IMR-90 (cell line): ENCODE measurements around the gene MSH5. TPM values are rescaled to one million over a fixed set of nuclear protein-coding genes. Genes with fewer than 3 reads are reported as not detected.

ENCODE experiments used
- ATAC-seq: fragments of 200-7000 bp; cut with Tn5 transposase; 2 replicates; pipeline ENCODE4 v1.9.1; 2020; ENCODE audit warnings: low read depth, mild to moderate bottlenecking, moderate library complexity
- BruUV-seq: library from RNA; stranded (reverse); fragments of 400-500 nt; replicated peaks from 2 replicates; lab custom pipeline; 2021; lab: Mats Ljungman, UMichigan
- CTCF ChIA-PET: fragments of 300-600 bp; formaldehyde crosslinking; extraction: SDS; loops from one replicate; lab custom pipeline; 2021; ENCODE audit warnings: antibody characterized with exemption; lab: Yijun Ruan, JAX
- POLR2A ChIA-PET: fragments of 300-600 bp; sonication (Branson Sonifier 250); formaldehyde crosslinking; loops from one replicate; lab custom pipeline; 2022; ENCODE audit warnings: antibody characterized with exemption; ENCODE audit not compliant: unreplicated experiment; lab: Charles Lee
- DNase-seq: peaks from one replicate; pipeline ENCODE4 v3.0.0; 2013
- H2AFZ ChIP-seq: replicated peaks from 2 replicates; pipeline ENCODE3; 2013; ENCODE audit warnings: low read length, mild to moderate bottlenecking; ENCODE audit not compliant: poor library complexity
- H2AK5ac ChIP-seq: 2 replicates; pipeline ENCODE4 v1.6.1; 2013; ENCODE audit warnings: low read depth, low read length, inconsistent platforms
- H2AK9ac ChIP-seq: replicated peaks from 2 replicates; pipeline ENCODE3; 2013; ENCODE audit warnings: mild to moderate bottlenecking, low read depth, low read length, moderate library complexity; ENCODE audit not compliant: poor library complexity
- H2BK120ac ChIP-seq: 2 replicates; pipeline ENCODE4 v1.6.1; 2013; ENCODE audit warnings: low read depth, low read length, inconsistent platforms
- H2BK15ac ChIP-seq: 3 replicates; pipeline ENCODE4 v1.6.1; 2013; ENCODE audit warnings: low read depth, low read length, inconsistent platforms
- H2BK20ac ChIP-seq: 2 replicates; pipeline ENCODE4 v1.6.1; 2013; ENCODE audit warnings: low read depth, mild to moderate bottlenecking, inconsistent platforms, low read length, moderate library complexity
- H2BK5ac ChIP-seq: 2 replicates; pipeline ENCODE4 v1.6.1; 2013; ENCODE audit warnings: mild to moderate bottlenecking, low read depth, low read length, inconsistent platforms; ENCODE audit not compliant: poor library complexity, severe bottlenecking
- H3K14ac ChIP-seq: replicated peaks from 2 replicates; pipeline ENCODE4 v1.6.1; 2013; ENCODE audit warnings: low read depth, low read length, inconsistent platforms
- H3K18ac ChIP-seq: 2 replicates; pipeline ENCODE4 v1.6.1; 2013; ENCODE audit warnings: low read depth, low read length, control low read depth
- H3K23ac ChIP-seq: 2 replicates; pipeline ENCODE4 v1.6.1; 2013; ENCODE audit warnings: low read depth, low read length, inconsistent platforms
- H3K27ac ChIP-seq: 2 replicates; pipeline ENCODE4 v1.5.1; 2013; ENCODE audit warnings: mild to moderate bottlenecking, control low read depth, low read length; ENCODE audit not compliant: insufficient read depth
- H3K27me3 ChIP-seq: 2 replicates; pipeline ENCODE4 v1.6.1; 2013; ENCODE audit warnings: low read length; ENCODE audit not compliant: control insufficient read depth, insufficient read depth
- H3K36me3 ChIP-seq: 2 replicates; pipeline ENCODE4 v1.6.1; 2013; ENCODE audit warnings: low read length, mixed read lengths; ENCODE audit not compliant: control insufficient read depth, insufficient read depth
- H3K4ac ChIP-seq: 2 replicates; pipeline ENCODE4 v1.6.1; 2013; ENCODE audit warnings: low read depth, low read length, inconsistent platforms
- H3K4me1 ChIP-seq: 2 replicates; pipeline ENCODE4 v1.6.1; 2013; ENCODE audit warnings: low read length, mixed read lengths; ENCODE audit not compliant: control insufficient read depth, insufficient read depth
- H3K4me2 ChIP-seq: 2 replicates; pipeline ENCODE4 v1.6.1; 2013; ENCODE audit warnings: low read depth, mild to moderate bottlenecking, control low read depth, low read length, moderate library complexity
- H3K4me3 ChIP-seq: 2 replicates; pipeline ENCODE4 v1.5.1; 2013; ENCODE audit warnings: low read depth, mild to moderate bottlenecking, control low read depth, low read length, moderate library complexity; ENCODE audit not compliant: insufficient read depth
- H3K56ac ChIP-seq: 2 replicates; pipeline ENCODE4 v1.6.1; 2013; ENCODE audit warnings: low read length, inconsistent platforms; ENCODE audit not compliant: insufficient read depth; ENCODE audit errors: extremely low read depth
- H3K79me1 ChIP-seq, 2 experiments: 2 replicates each; pipeline ENCODE4 v1.6.1; 2013; ENCODE audit warnings: low read length in 2 of 2, inconsistent platforms in 1 of 2, low read depth in 1 of 2
- H3K9ac ChIP-seq: 2 replicates; pipeline ENCODE4 v1.6.1; 2013; ENCODE audit warnings: low read depth, low read length, control low read depth
- H3K9me1 ChIP-seq: 2 replicates; pipeline ENCODE4 v1.6.1; 2013; ENCODE audit warnings: low read length, inconsistent platforms; ENCODE audit not compliant: insufficient read depth
- H3K9me3 ChIP-seq: 2 replicates; pipeline ENCODE4 v1.6.1; 2013; ENCODE audit warnings: low read length; ENCODE audit not compliant: control insufficient read depth, insufficient read depth
- H4K20me1 ChIP-seq: 2 replicates; pipeline ENCODE4 v1.6.1; 2013; ENCODE audit warnings: low read length, inconsistent platforms; ENCODE audit not compliant: insufficient read depth
- H4K5ac ChIP-seq: 2 replicates; pipeline ENCODE4 v1.6.1; 2013; ENCODE audit warnings: mild to moderate bottlenecking, low read depth, low read length, control low read depth
- H4K8ac ChIP-seq, 2 experiments: 2 replicates each; pipeline ENCODE4 v1.6.1; 2013; ENCODE audit warnings: low read depth in 2 of 2, low read length in 2 of 2, control low read depth in 1 of 2, inconsistent platforms in 1 of 2
- H4K91ac ChIP-seq: 2 replicates; pipeline ENCODE4 v1.6.1; 2013; ENCODE audit warnings: low read depth, low read length, inconsistent platforms; ENCODE audit not compliant: insufficient read depth
- FOS ChIP-seq: fragments of 150-350 bp; IDR thresholded peaks from 2 replicates; pipeline ENCODE4 v1.6.1; 2016; ENCODE audit warnings: low read depth, low read length
- POLR2A ChIP-seq: IDR thresholded peaks from 2 replicates; pipeline ENCODE4 v1.6.1; 2012; ENCODE audit warnings: mild to moderate bottlenecking, low read depth, low read length
- WGBS, 2 experiments: methylation state at CpG; one replicate each; pipeline versions ENCODE4 v1.1.5 to v1.1.7; 2013; ENCODE audit warnings: missing lambda C conversion rate in 2 of 2; ENCODE audit not compliant: insufficient read length in 1 of 2; ENCODE audit errors: extremely low coverage in 2 of 2; 5-methylcytosine and 5-hydroxymethylcytosine counted together
- dilution Hi-C: fragments of 300-500 bp; cut with HindIII; formaldehyde crosslinking; loops from one replicate; pipeline ENCODE4 v1.14.3; 2018; ENCODE audit warnings: low sequenced_read_pairs; ENCODE audit not compliant: unreplicated experiment
- in situ Hi-C: fragments of 300-500 bp; cut with MboI; formaldehyde crosslinking; loops from 3 replicates; pipeline ENCODE4 v1.14.3; 2019; ENCODE audit warnings: low sequenced_read_pairs, inconsistent platforms, mixed read lengths
- intact Hi-C: fragments of 100-400 bp; cut with micrococcal nuclease; formaldehyde crosslinking; loops from 2 replicates; pipeline ENCODE4 v1.10.0; 2022
- polyA plus RNA-seq, 3 experiments: library from polyadenylated mRNA; depleted of rRNA; stranded (reverse); fragments of >200 nt; gene quantifications; 2 replicates each; pipeline ENCODE4 v1.2.3, GENCODE V29; 2012; ENCODE audit warnings: low replicate concordance in 1 of 3
- total RNA-seq: library from RNA; depleted of rRNA; stranded (reverse); fragments of >200 nt; gene quantifications from 2 replicates; pipeline ENCODE4 v1.2.3, GENCODE V29; 2012
- TF ChIP-seq, protein P1 (sequence below): fragments of 150-350 bp; IDR thresholded peaks from 2 replicates; pipeline ENCODE4 v1.6.1; 2016; ENCODE audit warnings: low read depth, mild to moderate bottlenecking, low read length, moderate library complexity, borderline replicate concordance

Gene MSH5
- total and polyA plus RNA-seq, 2 of the 4 experiments (the other 2 are of a cell fraction), result 5.6 to 15.7 TPM

GRCh38 chr6:31762356-31762755, 22.6 kb downstream of the MSH5 start, which contains the start of gene SAPCD1:
Gene SAPCD1 (plus strand): TSS chr6:31762656. CDS start chr6:31763055, 399 bp downstream.
- Histone ChIP-seq H3K23ac (no peak within 1 kb of the TSS), H3K9me1 (peaks cover 15% of the 10 kb centered on the region), H2BK5ac (peak within 1 kb of the TSS; percentile 5), H3K14ac (peak within 1 kb of the TSS; percentile 74), H2BK15ac (no peak within 1 kb of the TSS), H2BK20ac (no peak within 1 kb of the TSS), H2AK5ac (peak within 1 kb of the TSS; percentile 65; the same call in 1 of the 2 replicates), H4K20me1 (no peaks in the 10 kb centered on the region), H3K27ac (no peak within 1 kb of the TSS), H3K79me1 (no peaks in the 10 kb centered on the region), H4K91ac (no peak within 1 kb of the TSS; the same call in 1 of the 2 replicates), H3K27me3 (no peaks in the 10 kb centered on the region), H3K56ac (no peak within 1 kb of the TSS; the same call in 1 of the 2 replicates), H4K5ac (no peak within 1 kb of the TSS), H3K9me3 (no peaks in the 10 kb centered on the region), H2AFZ (peak within 1 kb of the TSS; percentile 64), H3K4me3 (no peak within 1 kb of the TSS), H3K36me3 (peaks cover 7% of the 10 kb centered on the region; the same call in 1 of the 2 replicates), H3K4me1 (peaks cover 4% of the 10 kb centered on the region), H3K4ac (peak within 1 kb of the TSS; percentile 66), H3K9ac (no peak within 1 kb of the TSS), H2BK120ac (0 out of 2 replicates have a peak within 1 kb of the TSS, but pooled peaks have one; percentile 14), H4K8ac (peak within 1 kb of the TSS in 1 of 2 experiments; percentile 39; a peak in 1 of 4 replicates), H2AK9ac (peak within 1 kb of the TSS; percentile 71), H3K4me2 (no peak within 1 kb of the TSS), H3K18ac (no peak within 1 kb of the TSS)
- WGBS, 2 experiments, result no CpG with 5 or more reads among the region's 4 CpGs
- intact Hi-C loops (no loop called here), in situ Hi-C loops (no loop called here), dilution Hi-C loops (no loop called here)
- CTCF ChIA-PET, result no interaction called here
- no TSS peak for BruUV-seq
- POLR2A ChIA-PET, result no interaction called here
- TF ChIP-seq FOS (no peak), POLR2A (no peak)
- TF ChIP-seq, protein P1, sequence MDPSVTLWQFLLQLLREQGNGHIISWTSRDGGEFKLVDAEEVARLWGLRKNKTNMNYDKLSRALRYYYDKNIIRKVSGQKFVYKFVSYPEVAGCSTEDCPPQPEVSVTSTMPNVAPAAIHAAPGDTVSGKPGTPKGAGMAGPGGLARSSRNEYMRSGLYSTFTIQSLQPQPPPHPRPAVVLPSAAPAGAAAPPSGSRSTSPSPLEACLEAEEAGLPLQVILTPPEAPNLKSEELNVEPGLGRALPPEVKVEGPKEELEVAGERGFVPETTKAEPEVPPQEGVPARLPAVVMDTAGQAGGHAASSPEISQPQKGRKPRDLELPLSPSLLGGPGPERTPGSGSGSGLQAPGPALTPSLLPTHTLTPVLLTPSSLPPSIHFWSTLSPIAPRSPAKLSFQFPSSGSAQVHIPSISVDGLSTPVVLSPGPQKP, result no peak
- DNase-seq (no peak), ATAC-seq (no peak)
